A549 (cell line): ENCODE measurements around the gene DCAF10. TPM values are rescaled to one million over a fixed set of nuclear protein-coding genes. Genes with fewer than 3 reads are reported as not detected.

Experiments used
- ATAC-seq, 2 experiments: fragments of 200-7000 bp in 1 of 2; fragments of >200 bp in 1 of 2; cut with Nextera tagmentation in 1 of 2; cut with Tn5 transposase in 1 of 2; 3 replicates each; pipeline versions ENCODE4 v1.8.0 to v1.9.1; 2018 to 2020; ENCODE audit warnings: mild to moderate bottlenecking in 1 of 2, moderate library complexity in 1 of 2
- CTCF ChIA-PET: fragments of 300-600 bp; sonication (Branson Sonifier 250); formaldehyde crosslinking; extraction: SDS; loops from one replicate; lab custom pipeline; 2021; ENCODE audit warnings: antibody characterized with exemption, inconsistent platforms; lab: Yijun Ruan, JAX
- POLR2A ChIA-PET: fragments of 350-600 bp; formaldehyde crosslinking; extraction: SDS; loops from one replicate; lab custom pipeline; 2021; ENCODE audit warnings: antibody characterized with exemption, inconsistent platforms; lab: Yijun Ruan, JAX
- DNase-seq, 2 experiments: peaks; one replicate each; pipeline versions ENCODE4 v3.0.0 to v3.0.0-alpha.2; 2011 to 2016; ENCODE audit warnings: low read depth in 1 of 2, low spot score in 1 of 2
- FAIRE-seq: peaks from 2 replicates; lab custom pipeline; 2011; peaks lifted over from hg19 to GRCh38; lab: Jason Lieb, UNC
- H3K27ac ChIP-seq, 2 experiments: fragments of >200 bp; sonication (Bioruptor Twin); formaldehyde crosslinking; 3 replicates each; pipeline ENCODE4 v1.5.1; 2016 to 2017
- H3K4me1 ChIP-seq: fragments of >200 bp; sonication (Bioruptor Twin); formaldehyde crosslinking; 3 replicates; pipeline ENCODE4 v1.6.1; 2016
- H3K4me2 ChIP-seq: fragments of >200 bp; sonication (Bioruptor Twin); formaldehyde crosslinking; 3 replicates; pipeline ENCODE4 v1.6.1; 2016
- H3K4me3 ChIP-seq: fragments of >200 bp; sonication (Bioruptor Twin); formaldehyde crosslinking; 3 replicates; pipeline ENCODE4 v1.5.1; 2016
- H3K9me3 ChIP-seq: fragments of >200 bp; sonication (Bioruptor Twin); formaldehyde crosslinking; 3 replicates; pipeline ENCODE4 v1.6.1; 2016
- BHLHE40 ChIP-seq: IDR thresholded peaks from 2 replicates; pipeline ENCODE4 v1.6.1; 2012; ENCODE audit warnings: low read depth, low read length, inconsistent platforms
- CBX2 ChIP-seq: fragments of 200-600 bp; sonication (generic); IDR thresholded peaks from 2 replicates; pipeline ENCODE4 v1.6.1; 2016; ENCODE audit warnings: low read depth, mild to moderate bottlenecking, borderline replicate concordance
- CEBPB ChIP-seq, 2 experiments: fragments of >200 bp in 1 of 2; sonication (Bioruptor Twin) in 1 of 2; formaldehyde crosslinking in 1 of 2; IDR thresholded peaks; 2 replicates each; pipeline ENCODE4 v1.6.1; 2012 to 2016
- CHD2 ChIP-seq: fragments of 150-350 bp; IDR thresholded peaks from 2 replicates; pipeline ENCODE4 v1.6.1; 2014; ENCODE audit warnings: low read length; ENCODE audit not compliant: partially characterized antibody
- CTCF ChIP-seq: fragments of >200 bp; sonication (Bioruptor Twin); formaldehyde crosslinking; IDR thresholded peaks from 3 replicates; pipeline ENCODE4 v1.5.1; 2016
- EHF ChIP-seq: fragments of 250-450 bp; sonication (Bioruptor Pico); IDR thresholded peaks from 2 replicates; pipeline ENCODE4 v1.5.0; 2020; ENCODE audit warnings: mild to moderate bottlenecking
- EHMT2 ChIP-seq: fragments of 200-600 bp; sonication (generic); IDR thresholded peaks from 2 replicates; pipeline ENCODE4 v1.6.1; 2016; ENCODE audit warnings: antibody characterized with exemption, low read depth, mild to moderate bottlenecking, moderate library complexity
- ELK1 ChIP-seq: fragments of 150-350 bp; IDR thresholded peaks from 2 replicates; pipeline ENCODE4 v1.6.1; 2014; ENCODE audit warnings: low read depth, mild to moderate bottlenecking, low read length
- EP300 ChIP-seq, 2 experiments: fragments of >200 bp; sonication (Bioruptor Twin); formaldehyde crosslinking; IDR thresholded peaks; 2 replicates in 1 of 2; 3 replicates in 1 of 2; pipeline ENCODE4 v1.6.1; 2016 to 2017
- FOSL2 ChIP-seq, 2 experiments: fragments of 450-650 bp in 1 of 2; fragments of >200 bp in 1 of 2; sonication (Bioruptor Twin) in 1 of 2; formaldehyde crosslinking; IDR thresholded peaks; 2 replicates each; pipeline versions ENCODE4 v1.5.0 to v1.6.1; 2016 to 2020; ENCODE audit warnings: mild to moderate bottlenecking in 1 of 2, moderate library complexity in 1 of 2
- HOXA7 ChIP-seq: fragments of 250-450 bp; sonication (Bioruptor Pico); IDR thresholded peaks from 2 replicates; pipeline ENCODE4 v1.5.0; 2020; ENCODE audit warnings: mild to moderate bottlenecking, moderate library complexity
- HOXB13 ChIP-seq: fragments of 250-450 bp; sonication (Bioruptor Pico); IDR thresholded peaks from 2 replicates; pipeline ENCODE4 v1.5.0; 2020; ENCODE audit warnings: low read depth, mild to moderate bottlenecking, moderate library complexity
- HOXB5 ChIP-seq: fragments of 250-450 bp; sonication (Bioruptor Pico); IDR thresholded peaks from 2 replicates; pipeline ENCODE4 v1.5.0; 2020; ENCODE audit warnings: mild to moderate bottlenecking, moderate library complexity
- JUNB ChIP-seq: fragments of >200 bp; sonication (Bioruptor Twin); formaldehyde crosslinking; IDR thresholded peaks from 2 replicates; pipeline ENCODE4 v1.6.1; 2016
- MAFK ChIP-seq: fragments of 450-650 bp; IDR thresholded peaks from 2 replicates; pipeline ENCODE4 v1.6.1; 2014; ENCODE audit not compliant: partially characterized antibody
- MAX ChIP-seq: IDR thresholded peaks from 2 replicates; pipeline ENCODE4 v1.6.1; 2012
- NFE2L2 ChIP-seq: fragments of 150-350 bp; conservative IDR thresholded peaks from 2 replicates; pipeline ENCODE4 v1.6.1; 2014; ENCODE audit warnings: low read length
- NPAS2 ChIP-seq: fragments of 250-450 bp; sonication (Bioruptor Pico); IDR thresholded peaks from 2 replicates; pipeline ENCODE4 v1.8.0; 2022; ENCODE audit warnings: mild to moderate bottlenecking, moderate library complexity, borderline replicate concordance
- NR3C1 ChIP-seq: fragments of >200 bp; sonication (Bioruptor Twin); formaldehyde crosslinking; IDR thresholded peaks from 3 replicates; pipeline ENCODE4 v1.6.1; 2017
- POLR2A ChIP-seq: IDR thresholded peaks from 2 replicates; pipeline ENCODE4 v1.6.1; 2012; ENCODE audit warnings: mild to moderate bottlenecking, low read length
- RAD21 ChIP-seq, 2 experiments: fragments of >200 bp in 1 of 2; sonication (Bioruptor Twin) in 1 of 2; formaldehyde crosslinking in 1 of 2; IDR thresholded peaks in 1 of 2; conservative IDR thresholded peaks in 1 of 2; 2 replicates in 1 of 2; 3 replicates in 1 of 2; pipeline ENCODE4 v1.6.1; 2012 to 2018; ENCODE audit warnings: inconsistent platforms in 1 of 2
- RARB ChIP-seq: fragments of 250-450 bp; sonication (Bioruptor Pico); IDR thresholded peaks from 2 replicates; pipeline ENCODE4 v1.8.0; 2021; ENCODE audit warnings: mild to moderate bottlenecking, moderate library complexity
- RCOR1 ChIP-seq: fragments of 150-350 bp; IDR thresholded peaks from 2 replicates; pipeline ENCODE4 v1.6.1; 2014; ENCODE audit warnings: antibody characterized with exemption, low read length, low read depth
- RFX5 ChIP-seq: fragments of 450-650 bp; IDR thresholded peaks from 2 replicates; pipeline ENCODE4 v1.7.1; 2014; ENCODE audit warnings: antibody characterized with exemption, mild to moderate bottlenecking, moderate library complexity
- SMC3 ChIP-seq: fragments of >200 bp; sonication (Bioruptor Twin); formaldehyde crosslinking; IDR thresholded peaks from 3 replicates; pipeline ENCODE4 v1.6.1; 2018; ENCODE audit warnings: inconsistent platforms
- USF2 ChIP-seq: fragments of 450-650 bp; IDR thresholded peaks from 2 replicates; pipeline ENCODE4 v1.6.1; 2014; ENCODE audit warnings: antibody characterized with exemption
- ZFP36 ChIP-seq: fragments of 450-650 bp; IDR thresholded peaks from 2 replicates; pipeline ENCODE4 v1.6.1; 2014; ENCODE audit warnings: borderline replicate concordance; ENCODE audit not compliant: partially characterized antibody
- ZSCAN20 ChIP-seq: fragments of 250-450 bp; sonication (Bioruptor Pico); IDR thresholded peaks from 2 replicates; pipeline ENCODE4 v1.8.0; 2022; ENCODE audit warnings: mild to moderate bottlenecking, moderate library complexity
- WGBS: methylation state at CpG from one replicate; pipeline ENCODE4 v1.1.6; 2017; ENCODE audit errors: missing lambda C conversion rate; 5-methylcytosine and 5-hydroxymethylcytosine counted together
- polyA plus RNA-seq, 4 experiments: library from polyadenylated mRNA; depleted of rRNA in 3 of 4; stranded (reverse); fragments of >200 nt; fragmentation: RNase III in 1 of 4; extraction: RNeasy Plus Mini Kit Qiagen cat#74134 plus additional on column Dnase treatment in 1 of 4; gene quantifications; 2 replicates in 3 of 4; 3 replicates in 1 of 4; pipeline ENCODE4 v1.2.3, GENCODE V29; 2011 to 2017

DCAF10 gene
- polyA plus RNA-seq, 2 of the 4 experiments (the other 2 are of a cell fraction) = 11.5 to 25.8 TPM

- no peak overlapping the region for H3K4me2 ChIP-seq
- no peak overlapping the region for H3K27ac ChIP-seq
- ATAC-seq (peak; percentile 54 to 73; a peak in 4 of 6 replicates), FAIRE-seq (no peak), DNase-seq (peak; percentile 10 to 25)
- ChIA-PET CTCF (interaction anchor here (0.7 to 1.9 kb wide), 13 partner anchors 8 to 758 kb away, joined by 3 to 8 read pairs (median 3); no protein-coding TSS in a partner anchor), POLR2A (no interaction called here)
- WGBS = 82% methylated on average over 1 of the region's 1 CpG
- no peaks in the 10 kb centered on the region for H3K4me1 ChIP-seq
- no peak for TF ChIP-seq EHMT2
- TF ChIP-seq NPAS2 (CRISPR knock-in tag) = no peak
- TF ChIP-seq POLR2A = no peak
- TF ChIP-seq RARB = no peak
- no peak for TF ChIP-seq RCOR1
- TF ChIP-seq CHD2 = no peak
- no peak for TF ChIP-seq MAX
- no peak for TF ChIP-seq MAFK
- no peak for TF ChIP-seq NFE2L2
- TF ChIP-seq FOSL2 (IDR thresholded peaks at IDR 0.05) = no peak
- no peak for TF ChIP-seq FOSL2 (CRISPR knock-in tag; IDR thresholded peaks at IDR 0.05)
- TF ChIP-seq HOXB5 (CRISPR knock-in tag) = no peak
- TF ChIP-seq CTCF = peak; percentile 30; the same call in 2 of the 3 replicates
- TF ChIP-seq RAD21 (conservative IDR thresholded peaks at IDR 0.05 in 1 of 2, IDR thresholded peaks at IDR 0.05 in 1 of 2) = peak; percentile 33 to 45; a peak in 3 of 5 replicates
- 0 out of 3 replicates have a peak, but pooled peaks have one; percentile 9 for TF ChIP-seq SMC3
- no peaks in the 10 kb centered on the region for H3K9me3 ChIP-seq
- H3K4me3 ChIP-seq = no peak overlapping the region
Observed at GRCh38 chr9:37859043-37859442, 58.4 kb downstream of the DCAF10 start.

- no peak for DNase-seq
- Histone ChIP-seq H3K4me2 (no peak overlapping the region), H3K27ac (no peak overlapping the region), H3K9me3 (no peaks in the 10 kb centered on the region), H3K4me3 (no peak overlapping the region), H3K4me1 (no peaks in the 10 kb centered on the region)
- no peak for TF ChIP-seq RFX5
- no peak for TF ChIP-seq FOSL2 (IDR thresholded peaks at IDR 0.05)
- TF ChIP-seq FOSL2 (CRISPR knock-in tag; IDR thresholded peaks at IDR 0.05) = no peak
- TF ChIP-seq HOXA7 (CRISPR knock-in tag) = no peak
- TF ChIP-seq ZSCAN20 (CRISPR knock-in tag) = no peak
- POLR2A ChIA-PET = no interaction called here
- no peak for FAIRE-seq
- 94% methylated on average over 3 of the region's 3 CpGs for WGBS
- ATAC-seq = no peak
- CTCF ChIA-PET = interaction anchor here (1.0 kb wide), 1 partner anchor 14 kb away, joined by 3 read pairs; no protein-coding TSS in a partner anchor
Observed at GRCh38 chr9:37862530-37862929, 61.9 kb downstream of the DCAF10 start.

- POLR2A ChIA-PET = no interaction called here
- Histone ChIP-seq H3K9me3 (no peaks in the 10 kb centered on the region), H3K27ac (no peak overlapping the region), H3K4me1 (no peaks in the 10 kb centered on the region), H3K4me2 (no peak overlapping the region), H3K4me3 (no peak overlapping the region)
- CTCF ChIA-PET = interaction anchor here (0.7 to 1.3 kb wide), 2 partner anchors 11 kb away, joined by 3 read pairs; no protein-coding TSS in a partner anchor
- ATAC-seq = no peak
- 88% methylated on average over 5 of the region's 5 CpGs for WGBS
- no peak for DNase-seq
- FAIRE-seq = peak; percentile 82
- TF ChIP-seq EHF (CRISPR knock-in tag) = no peak
- TF ChIP-seq NR3C1 = no peak
- no peak for TF ChIP-seq USF2
- no peak for TF ChIP-seq CTCF
- TF ChIP-seq EP300 (IDR thresholded peaks at IDR 0.05) = no peak
- TF ChIP-seq ZFP36 = no peak
- TF ChIP-seq CHD2 = no peak
- no peak for TF ChIP-seq CBX2
- no peak for TF ChIP-seq CEBPB (IDR thresholded peaks at IDR 0.05)
- no peak for TF ChIP-seq NFE2L2
- no peak for TF ChIP-seq JUNB
- no peak for TF ChIP-seq ELK1
- no peak for TF ChIP-seq RAD21 (conservative IDR thresholded peaks at IDR 0.05 in 1 of 2, IDR thresholded peaks at IDR 0.05 in 1 of 2)
- no peak for TF ChIP-seq HOXB13 (CRISPR knock-in tag)
- TF ChIP-seq BHLHE40 = no peak
- no peak for TF ChIP-seq SMC3
Observed at GRCh38 chr9:37870081-37870798, 69.6 kb downstream of the DCAF10 start.
